SJSA1 (cell line): ENCODE results near the gene OR8D1. TPM values are rescaled to one million over a fixed set of nuclear protein-coding genes. Genes with fewer than 3 reads are reported as not detected.
A peak's percentile ranks its signal among the peaks of the same experiment; 100 is the strongest.

Experiments
- DNase-seq, 2 experiments: peaks; one replicate each; pipeline ENCODE4 v3.0.0-alpha.2; 2015 to 2020; ENCODE audit warnings: low spot score in 2 of 2, low read depth in 1 of 2
- H3K27ac ChIP-seq: fragments of 250-450 bp; sonication (Bioruptor Pico); 2 replicates; pipeline ENCODE4 v1.5.1; 2020; ENCODE audit warnings: mild to moderate bottlenecking, moderate library complexity
- H3K27me3 ChIP-seq: fragments of 250-450 bp; sonication (Bioruptor Pico); replicated peaks from 2 replicates; pipeline ENCODE4 v1.5.1; 2020; ENCODE audit warnings: mild to moderate bottlenecking, moderate library complexity
- H3K36me3 ChIP-seq: fragments of 250-450 bp; sonication (Bioruptor Pico); 2 replicates; pipeline ENCODE4 v1.5.1; 2020; ENCODE audit warnings: mild to moderate bottlenecking
- H3K4me1 ChIP-seq: fragments of 250-450 bp; sonication (Bioruptor Pico); replicated peaks from 2 replicates; pipeline ENCODE4 v1.6.1; 2021; ENCODE audit warnings: mild to moderate bottlenecking
- H3K4me3 ChIP-seq: fragments of 250-450 bp; sonication (Bioruptor Pico); 2 replicates; pipeline ENCODE4 v1.5.1; 2020; ENCODE audit warnings: mild to moderate bottlenecking
- H3K9me3 ChIP-seq: fragments of 250-450 bp; sonication (Bioruptor Pico); replicated peaks from 2 replicates; pipeline ENCODE4 v1.5.1; 2020; ENCODE audit warnings: mild to moderate bottlenecking
- total RNA-seq: library from RNA; depleted of rRNA; stranded (reverse); fragments of >200 nt; shearing (Covaris generic); gene quantifications from 2 replicates; pipeline ENCODE4 v1.2.3, GENCODE V29; 2014

Gene OR8D1
- total RNA-seq, 1 experiment from 2014 or later = not detected

- no peaks in the 10 kb centered on the region for H3K36me3 ChIP-seq
- no peaks in the 10 kb centered on the region for H3K9me3 ChIP-seq
- no peak for DNase-seq
- H3K4me1 ChIP-seq = peaks cover 19% of the 10 kb centered on the region
- H3K27me3 ChIP-seq = no peaks in the 10 kb centered on the region
- no peak overlapping the region for H3K27ac ChIP-seq
- H3K4me3 ChIP-seq = no peak overlapping the region
These were observed 2.5 kb downstream of the OR8D1 start for GRCh38 chr11:124311269-124311668.

GRCh38 chr11:124310721-124311120, 3.0 kb downstream of the OR8D1 start:
- H3K4me1 ChIP-seq = peaks cover 19% of the 10 kb centered on the region
- no peaks in the 10 kb centered on the region for H3K27me3 ChIP-seq
- no peak for DNase-seq
- no peak overlapping the region for H3K27ac ChIP-seq
- no peaks in the 10 kb centered on the region for H3K9me3 ChIP-seq
- H3K36me3 ChIP-seq = no peaks in the 10 kb centered on the region
- H3K4me3 ChIP-seq = no peak overlapping the region

GRCh38 chr11:124307093-124307492, 6.7 kb downstream of the OR8D1 start:
- Histone ChIP-seq H3K27me3 (no peaks in the 10 kb centered on the region), H3K4me1 (peaks cover 17% of the 10 kb centered on the region), H3K27ac (no peak overlapping the region), H3K36me3 (no peaks in the 10 kb centered on the region), H3K9me3 (no peaks in the 10 kb centered on the region), H3K4me3 (no peak overlapping the region)
- no peak for DNase-seq

- no peaks in the 10 kb centered on the region for H3K36me3 ChIP-seq
- peak overlapping the region; percentile 15; the same call in 1 of the 2 replicates for H3K27ac ChIP-seq
- peaks cover 26% of the 10 kb centered on the region for H3K4me1 ChIP-seq
- H3K9me3 ChIP-seq = no peaks in the 10 kb centered on the region
- no peaks in the 10 kb centered on the region for H3K27me3 ChIP-seq
- H3K4me3 ChIP-seq = no peak overlapping the region
- DNase-seq = peak in 1 of 2 experiments; percentile 2
These were observed 11.2 kb downstream of the OR8D1 start for GRCh38 chr11:124302347-124303125.

GRCh38 chr11:124301548-124301947, 12.2 kb downstream of the OR8D1 start:
- Histone ChIP-seq H3K4me1 (peaks cover 32% of the 10 kb centered on the region), H3K9me3 (no peaks in the 10 kb centered on the region), H3K4me3 (no peak overlapping the region), H3K27ac (peak overlapping the region; percentile 15; the same call in 1 of the 2 replicates), H3K36me3 (no peaks in the 10 kb centered on the region), H3K27me3 (no peaks in the 10 kb centered on the region)
- DNase-seq = no peak

- peak in 1 of 2 experiments; percentile 85 for DNase-seq
These were observed 15.8 kb downstream of the OR8D1 start for GRCh38 chr11:124297921-124298320.

GRCh38 chr11:124296016-124296415, 17.7 kb downstream of the OR8D1 start:
- no peak overlapping the region for H3K4me3 ChIP-seq
- H3K27me3 ChIP-seq = no peaks in the 10 kb centered on the region
- H3K27ac ChIP-seq = no peak overlapping the region
- no peaks in the 10 kb centered on the region for H3K9me3 ChIP-seq
- peaks cover 17% of the 10 kb centered on the region for H3K4me1 ChIP-seq
- DNase-seq = no peak
- no peaks in the 10 kb centered on the region for H3K36me3 ChIP-seq

More at GRCh38 chr11:124297921-124298320, 15.8 kb downstream of the OR8D1 start:
- Histone ChIP-seq H3K27ac (peak overlapping the region; percentile 76), H3K4me1 (peaks cover 32% of the 10 kb centered on the region), H3K36me3 (no peaks in the 10 kb centered on the region), H3K4me3 (no peak overlapping the region), H3K9me3 (no peaks in the 10 kb centered on the region), H3K27me3 (no peaks in the 10 kb centered on the region)

- Histone ChIP-seq H3K27ac (no peak overlapping the region), H3K4me3 (no peak overlapping the region), H3K27me3 (no peaks in the 10 kb centered on the region), H3K9me3 (no peaks in the 10 kb centered on the region), H3K36me3 (no peaks in the 10 kb centered on the region), H3K4me1 (peaks cover 17% of the 10 kb centered on the region)
- no peak for DNase-seq
These were observed 19.1 kb downstream of the OR8D1 start for GRCh38 chr11:124294687-124295086.

- Histone ChIP-seq H3K9me3 (no peaks in the 10 kb centered on the region), H3K4me1 (peaks cover 18% of the 10 kb centered on the region), H3K27me3 (no peaks in the 10 kb centered on the region), H3K36me3 (no peaks in the 10 kb centered on the region), H3K27ac (peak overlapping the region; percentile 95), H3K4me3 (no peak overlapping the region)
- peak; percentile 56 to 91 for DNase-seq
These were observed 28.0 kb downstream of the OR8D1 start for GRCh38 chr11:124285610-124286344.

- DNase-seq = peak in 1 of 2 experiments; percentile 37
- Histone ChIP-seq H3K27me3 (no peaks in the 10 kb centered on the region), H3K9me3 (no peaks in the 10 kb centered on the region), H3K4me3 (no peak overlapping the region), H3K36me3 (no peaks in the 10 kb centered on the region), H3K27ac (peak overlapping the region; percentile 65), H3K4me1 (peaks cover 23% of the 10 kb centered on the region)
These were observed 35.5 kb downstream of the OR8D1 start for GRCh38 chr11:124278261-124278660.

- Histone ChIP-seq H3K36me3 (no peaks in the 10 kb centered on the region), H3K4me1 (peaks cover 23% of the 10 kb centered on the region), H3K27me3 (no peaks in the 10 kb centered on the region), H3K4me3 (no peak overlapping the region), H3K27ac (peak overlapping the region; percentile 65), H3K9me3 (no peaks in the 10 kb centered on the region)
- no peak for DNase-seq
These were observed 35.9 kb downstream of the OR8D1 start for GRCh38 chr11:124277804-124278203.

GRCh38 chr11:124277207-124277606, 36.5 kb downstream of the OR8D1 start:
- H3K27ac ChIP-seq = no peak overlapping the region
- no peak overlapping the region for H3K4me3 ChIP-seq
- peaks cover 23% of the 10 kb centered on the region for H3K4me1 ChIP-seq
- no peaks in the 10 kb centered on the region for H3K27me3 ChIP-seq
- no peaks in the 10 kb centered on the region for H3K36me3 ChIP-seq
- H3K9me3 ChIP-seq = no peaks in the 10 kb centered on the region
- DNase-seq = no peak

- DNase-seq = peak in 1 of 2 experiments; percentile 6
- H3K4me3 ChIP-seq = no peak overlapping the region
- no peaks in the 10 kb centered on the region for H3K9me3 ChIP-seq
- H3K4me1 ChIP-seq = peaks cover 23% of the 10 kb centered on the region
- no peak overlapping the region for H3K27ac ChIP-seq
- no peaks in the 10 kb centered on the region for H3K36me3 ChIP-seq
- H3K27me3 ChIP-seq = no peaks in the 10 kb centered on the region
These were observed 37.7 kb downstream of the OR8D1 start for GRCh38 chr11:124276081-124276480.

- no peak overlapping the region for H3K4me3 ChIP-seq
- H3K4me1 ChIP-seq = peaks cover 23% of the 10 kb centered on the region
- DNase-seq = no peak
- H3K27me3 ChIP-seq = no peaks in the 10 kb centered on the region
- H3K36me3 ChIP-seq = no peaks in the 10 kb centered on the region
- H3K27ac ChIP-seq = no peak overlapping the region
- H3K9me3 ChIP-seq = no peaks in the 10 kb centered on the region
These were observed 39.7 kb downstream of the OR8D1 start for GRCh38 chr11:124274000-124274399.
